Measurements from ENCODE around the gene SLC4A1. TPM values are rescaled to one million over a fixed set of nuclear protein-coding genes. Genes with fewer than 3 reads are reported as not detected.

SLC4A1 gene
- total and polyA plus RNA-seq, 2 experiments from 2014 or later: not detected

GRCh38 chr17:44254361-44255095 is 13.4 kb downstream of the SLC4A1 start:
- H3K4me3 Mint-ChIP-seq: no peak overlapping the region
- no peak for DNase-seq (ENCODE audit: low spot score)
- Histone ChIP-seq H3K4me3 (no peak overlapping the region), H3K36me3 (ENCODE audit: insufficient read depth) (no peaks in the 10 kb centered on the region), H3K9me2 (ENCODE audit: insufficient read depth) (no peaks in the 10 kb centered on the region), H3K4me1 (ENCODE audit: insufficient read depth) (no peaks in the 10 kb centered on the region), H3K27me3 (ENCODE audit: insufficient read depth) (no peaks in the 10 kb centered on the region), H3F3A (replicated peaks; ENCODE audit: low read depth) (0 out of 2 replicates have a peak, but pooled peaks cover 4% of the 10 kb centered on the region), H4K20me1 (replicated peaks; ENCODE audit: insufficient read depth) (no peaks in the 10 kb centered on the region), H2AFZ (no peak overlapping the region), H3K79me2 (replicated peaks; ENCODE audit: insufficient read depth) (no peaks in the 10 kb centered on the region), H3K4me2 (no peak overlapping the region), H3K27ac (ENCODE audit: low read depth) (no peak overlapping the region)
- H3K27me3 Mint-ChIP-seq (ENCODE audit: insufficient read depth, low read depth, poor library complexity): peaks cover 14% of the 10 kb centered on the region
- no peak for ATAC-seq
- no peak overlapping the region for H3K27ac Mint-ChIP-seq
- TF ChIP-seq CREB1 (CRISPR knock-in tag; IDR thresholded peaks at IDR 0.05; ENCODE audit: low read depth) (no peak), NANOG (IDR thresholded peaks at IDR 0.05; ENCODE audit: borderline replicate concordance) (no peak), ZNF462 (CRISPR knock-in tag; IDR thresholded peaks at IDR 0.05) (no peak), EZH2 (IDR thresholded peaks at IDR 0.05; ENCODE audit: low read depth, unreplicated experiment) (no peak), JUNB (IDR thresholded peaks at IDR 0.05; ENCODE audit: unreplicated experiment) (no peak), STAT1 (IDR thresholded peaks at IDR 0.05; ENCODE audit: unreplicated experiment) (no peak), REST (IDR thresholded peaks at IDR 0.05; ENCODE audit: unreplicated experiment) (no peak)
- H3K36me3 Mint-ChIP-seq (ENCODE audit: low read depth): no peaks in the 10 kb centered on the region
- H3K9me3 Mint-ChIP-seq: no peaks in the 10 kb centered on the region; the same call in 2 of the 3 replicates
- no peaks in the 10 kb centered on the region; the same call in 1 of the 3 replicates for H3K4me1 Mint-ChIP-seq

Data from GM23338 (cell line).